Left lung (tissue), 10 donors: ENCODE data around the gene SEPTIN8. TPM values are rescaled to one million over a fixed set of nuclear protein-coding genes. Genes with fewer than 3 reads are reported as not detected.
A peak's percentile ranks its signal among the peaks of the same experiment; 100 is the strongest.

Experiments
- ATAC-seq: fragments of 200-7000 bp; cut with Tn5 transposase; one replicate; pipeline ENCODE4 v1.9.1; 2020; ENCODE audit warnings: moderate library complexity
- DNase-seq, 4 donors: peaks; one replicate each; pipeline ENCODE4 v3.0.0-alpha.2; 2013 to 2020
- H3K27ac ChIP-seq, 2 donors: fragments of 200-600 bp; sonication (generic) in 1 of 2; one replicate each; pipeline versions ENCODE4 v1.5.0 to v1.8.0; 2020 to 2021
- H3K27me3 ChIP-seq, 2 donors: fragments of 200-600 bp; sonication (generic) in 1 of 2; one replicate each; pipeline versions ENCODE4 v1.5.0 to v1.8.0; 2020 to 2021
- H3K36me3 ChIP-seq, 2 donors: fragments of 200-600 bp; sonication (generic) in 1 of 2; one replicate each; pipeline versions ENCODE4 v1.5.0 to v1.8.0; 2020 to 2021
- H3K4me1 ChIP-seq, 2 donors: fragments of 200-600 bp; one replicate each; pipeline ENCODE4 v1.8.0; 2021
- H3K4me3 ChIP-seq, 2 donors: fragments of 200-600 bp; sonication (generic) in 1 of 2; one replicate each; pipeline versions ENCODE4 v1.5.0 to v1.8.0; 2020 to 2021; ENCODE audit warnings: mild to moderate bottlenecking in 1 of 2
- H3K9me3 ChIP-seq, 2 donors: fragments of 200-600 bp; sonication (generic) in 1 of 2; one replicate each; pipeline versions ENCODE4 v1.5.0 to v1.8.0; 2020 to 2021
- CTCF ChIP-seq, 2 donors: fragments of 200-600 bp; sonication (generic) in 1 of 2; IDR thresholded peaks; one replicate each; pipeline versions ENCODE4 v1.5.0 to v1.8.0; 2021; ENCODE audit warnings: antibody characterized with exemption in 2 of 2
- intact Hi-C, 2 donors: fragments of 100-400 bp; cut with DNase I; formaldehyde crosslinking; loops; one replicate each; pipeline versions ENCODE4 v1.11.2 to v1.14.2; 2022
- polyA plus RNA-seq, 6 donors: library from polyadenylated mRNA; unstranded; fragments of 120-200 nt; gene quantifications; one replicate each; pipeline ENCODE4 v1.2.1, GENCODE V29; 2013; ENCODE audit not compliant: insufficient read length in 6 of 6
- total RNA-seq, 2 donors: library from RNA; stranded (reverse); fragmentation: NEBNext Ultra II Directional; extraction: Animal tissue kit (Norgen Biotek cat#: 25700); gene quantifications; one replicate each; pipeline ENCODE4 v1.2.1, GENCODE V29; 2021
- donor health status: DM: no; HTN: yes; CAD: no.
- donor health status: DM: no; HTN: no; CAD: no.

The SEPTIN8 gene
- total and polyA plus RNA-seq, 8 donors: 38.8 to 73.8 (median 60.5) TPM

GRCh38 chr5:132813599-132814502 is 36.8 kb upstream of the SEPTIN8 start:
- Histone ChIP-seq H3K36me3 (no peaks in the 10 kb centered on the region), H3K27ac (no peak overlapping the region), H3K27me3 (peaks cover 36 to 73% of the 10 kb centered on the region in 2 donors), H3K4me1 (peaks cover 0 to 19% of the 10 kb centered on the region in 2 donors), H3K9me3 (no peaks in the 10 kb centered on the region), H3K4me3 (peak overlapping the region; percentile 11 to 29)
- DNase-seq (no peak), ATAC-seq (peak; percentile 80)
- no peak for TF ChIP-seq CTCF (IDR thresholded peaks at IDR 0.05)
- intact Hi-C loops: no loop called here

GRCh38 chr5:132812781-132813598 is 36.0 kb upstream of the SEPTIN8 start, which contains the start of gene SOWAHA:
Gene SOWAHA, plus strand, starts transcription at chr5:132813302. Its CDS starts 320 bp downstream, at chr5:132813622.
- peak within 1 kb of the TSS; percentile 11 to 29 for H3K4me3 ChIP-seq
- peaks cover 36 to 68% of the 10 kb centered on the region in 2 donors for H3K27me3 ChIP-seq
- H3K27ac ChIP-seq: no peak within 1 kb of the TSS
- TF ChIP-seq CTCF (IDR thresholded peaks at IDR 0.05): no peak
- intact Hi-C loops: no loop called here
- H3K9me3 ChIP-seq: no peaks in the 10 kb centered on the region
- H3K4me1 ChIP-seq: peaks cover 0 to 19% of the 10 kb centered on the region in 2 donors
- no peaks in the 10 kb centered on the region for H3K36me3 ChIP-seq
- ATAC-seq (no peak), DNase-seq (no peak)

GRCh38 chr5:132812123-132812765 is 35.2 kb upstream of the SEPTIN8 start:
- no peak for TF ChIP-seq CTCF (IDR thresholded peaks at IDR 0.05)
- peaks cover 36 to 72% of the 10 kb centered on the region in 2 donors for H3K27me3 ChIP-seq
- H3K4me3 ChIP-seq: no peak overlapping the region
- H3K9me3 ChIP-seq: no peaks in the 10 kb centered on the region
- DNase-seq: no peak
- no peak for ATAC-seq
- peaks cover 0 to 19% of the 10 kb centered on the region in 2 donors for H3K4me1 ChIP-seq
- H3K27ac ChIP-seq: no peak overlapping the region
- intact Hi-C loops: no loop called here
- H3K36me3 ChIP-seq: no peaks in the 10 kb centered on the region

GRCh38 chr5:132810605-132811004 is 33.6 kb upstream of the SEPTIN8 start:
- Histone ChIP-seq H3K36me3 (no peaks in the 10 kb centered on the region), H3K4me1 (peaks cover 0 to 19% of the 10 kb centered on the region in 2 donors), H3K9me3 (no peaks in the 10 kb centered on the region), H3K4me3 (no peak overlapping the region), H3K27ac (no peak overlapping the region), H3K27me3 (peaks cover 36 to 80% of the 10 kb centered on the region in 2 donors)
- intact Hi-C loops: no loop called here
- no peak for TF ChIP-seq CTCF (IDR thresholded peaks at IDR 0.05)
- DNase-seq (no peak), ATAC-seq (no peak)
